GM19452 (cell line): ENCODE results near the gene MTHFSD.

Experiments used
- ATAC-seq: cut with Tn5 transposase; IDR thresholded peaks from one replicate; pipeline ENCODE4 v1.9.1; 2021; ENCODE audit not compliant: unreplicated experiment

The MTHFSD gene

DNA sequence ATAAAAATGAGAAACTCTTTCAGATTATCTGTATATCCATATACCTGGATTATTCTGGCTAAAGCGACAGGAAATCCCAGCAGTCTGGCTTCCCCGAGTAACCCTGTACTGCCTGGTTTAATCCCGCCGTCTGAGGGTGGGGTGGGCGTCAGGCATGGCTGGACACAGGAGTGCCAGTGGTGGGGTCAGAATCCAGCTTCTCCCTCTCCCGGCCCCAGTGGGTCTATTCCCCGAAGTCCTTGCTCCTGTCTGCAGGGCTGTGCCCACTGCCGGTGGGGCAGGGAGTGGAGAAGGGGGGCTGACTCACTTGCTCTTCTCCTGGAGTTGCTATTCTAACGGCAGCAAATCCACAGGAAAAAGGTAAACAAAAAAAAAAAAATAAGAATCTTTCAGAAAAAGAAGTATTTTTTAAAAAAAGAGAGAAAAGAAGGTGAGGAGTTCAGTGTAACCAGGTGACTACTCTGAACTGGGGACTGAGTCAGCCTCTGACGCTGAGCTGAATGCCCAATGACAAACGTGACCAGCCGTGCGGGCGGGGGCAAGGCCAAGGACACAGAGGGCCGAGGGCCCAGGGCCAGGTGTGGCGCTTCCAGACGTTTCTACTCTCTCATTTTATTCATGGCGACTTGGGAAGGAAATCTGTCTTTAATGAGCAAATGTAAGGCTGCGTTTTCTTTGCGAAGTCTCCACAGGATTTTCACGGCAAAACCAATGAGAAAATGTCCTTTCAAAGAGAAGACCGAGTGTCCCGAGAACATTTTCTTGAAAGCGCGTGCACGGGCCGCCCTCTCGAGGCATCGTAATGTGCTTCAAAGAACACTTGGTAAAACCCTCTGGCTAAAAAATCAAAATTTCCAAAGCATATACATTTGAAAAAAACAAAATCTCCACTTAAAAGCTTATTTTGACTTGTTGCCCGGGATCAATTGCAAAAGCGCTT is 24.5 kb downstream of the MTHFSD start:
- no peak for ATAC-seq

- ATAC-seq: no peak
Observed at GRCh38 chr16:86529160-86529559, 25.9 kb downstream of the MTHFSD start.

DNA sequence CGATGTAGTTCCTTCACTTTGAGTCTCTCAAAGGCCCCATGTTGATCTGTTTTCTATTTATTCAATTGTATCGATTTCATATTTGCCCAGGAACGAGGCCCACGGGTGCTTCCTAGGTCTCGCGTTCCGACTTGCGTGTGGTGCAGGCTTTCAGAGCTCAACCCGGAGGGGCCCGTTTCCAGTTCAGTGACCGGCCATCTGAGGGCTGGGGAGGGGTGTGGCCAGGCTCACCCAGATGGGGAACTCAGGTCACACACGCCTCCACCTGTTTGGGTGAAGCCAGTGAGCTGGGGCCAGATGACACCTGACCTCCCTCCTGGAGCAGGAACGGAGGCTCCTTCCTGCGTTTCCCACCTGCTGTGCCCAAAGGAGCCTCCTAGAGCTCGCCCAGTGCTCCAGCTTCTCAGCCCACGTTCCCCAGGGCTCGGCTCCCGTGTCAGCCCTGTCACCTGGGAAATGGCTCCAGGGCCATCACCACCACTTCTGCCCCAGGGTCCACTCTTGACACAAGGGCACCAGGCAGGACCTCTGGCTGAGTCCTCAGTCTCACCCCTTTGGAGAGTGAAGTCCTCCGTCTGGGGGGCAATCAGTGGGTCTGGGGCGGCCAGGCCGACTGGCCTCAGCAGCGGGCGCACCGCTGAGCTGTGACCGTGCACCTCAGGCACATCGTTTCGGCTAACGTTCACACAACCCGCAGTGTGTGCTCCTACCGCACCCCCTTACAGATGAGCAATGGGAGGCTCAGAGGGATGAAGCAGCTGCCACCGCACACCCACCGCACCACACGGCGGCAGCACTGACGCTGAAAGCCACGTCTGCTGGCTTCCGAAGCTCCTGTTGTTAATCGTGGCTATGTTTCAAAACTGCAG is 26.7 kb downstream of the MTHFSD start:
- ATAC-seq: no peak

DNA sequence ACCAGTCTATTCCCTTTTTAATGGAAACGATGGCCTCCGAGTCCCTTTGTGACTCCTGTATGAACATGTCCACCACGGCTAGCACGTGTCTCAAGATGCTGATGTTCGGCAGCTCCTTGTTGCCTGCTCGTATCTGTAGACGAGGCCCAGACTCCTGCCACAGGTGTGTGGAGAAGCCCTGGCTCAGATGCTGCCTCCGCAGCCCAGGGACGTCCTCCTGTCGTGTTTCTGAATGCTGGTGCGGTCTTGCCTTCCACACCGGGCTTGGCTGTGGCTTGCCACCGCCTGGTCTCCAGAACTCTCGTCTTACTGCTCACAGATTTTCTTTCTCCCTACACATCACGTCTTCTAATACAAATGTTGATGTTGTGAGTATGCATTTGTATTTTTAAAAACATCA is 27.7 kb downstream of the MTHFSD start:
- ATAC-seq: no peak

GRCh38 chr16:86525696-86526095 is 29.3 kb downstream of the MTHFSD start:
- ATAC-seq: no peak

GRCh38 chr16:86524029-86524428 is 31.0 kb downstream of the MTHFSD start:
- ATAC-seq: no peak

GRCh38 chr16:86523166-86523740 is 31.8 kb downstream of the MTHFSD start:
- no peak for ATAC-seq

GRCh38 chr16:86522634-86523033 is 32.4 kb downstream of the MTHFSD start:
- no peak for ATAC-seq

- ATAC-seq: no peak
Observed at GRCh38 chr16:86521236-86522197, 33.5 kb downstream of the MTHFSD start.

- ATAC-seq: no peak
Observed at GRCh38 chr16:86520317-86521210, 34.5 kb downstream of the MTHFSD start.

GRCh38 chr16:86519649-86520316 is 35.3 kb downstream of the MTHFSD start:
- ATAC-seq: no peak

- no peak for ATAC-seq
Observed at GRCh38 chr16:86519007-86519648, 35.9 kb downstream of the MTHFSD start.

DNA sequence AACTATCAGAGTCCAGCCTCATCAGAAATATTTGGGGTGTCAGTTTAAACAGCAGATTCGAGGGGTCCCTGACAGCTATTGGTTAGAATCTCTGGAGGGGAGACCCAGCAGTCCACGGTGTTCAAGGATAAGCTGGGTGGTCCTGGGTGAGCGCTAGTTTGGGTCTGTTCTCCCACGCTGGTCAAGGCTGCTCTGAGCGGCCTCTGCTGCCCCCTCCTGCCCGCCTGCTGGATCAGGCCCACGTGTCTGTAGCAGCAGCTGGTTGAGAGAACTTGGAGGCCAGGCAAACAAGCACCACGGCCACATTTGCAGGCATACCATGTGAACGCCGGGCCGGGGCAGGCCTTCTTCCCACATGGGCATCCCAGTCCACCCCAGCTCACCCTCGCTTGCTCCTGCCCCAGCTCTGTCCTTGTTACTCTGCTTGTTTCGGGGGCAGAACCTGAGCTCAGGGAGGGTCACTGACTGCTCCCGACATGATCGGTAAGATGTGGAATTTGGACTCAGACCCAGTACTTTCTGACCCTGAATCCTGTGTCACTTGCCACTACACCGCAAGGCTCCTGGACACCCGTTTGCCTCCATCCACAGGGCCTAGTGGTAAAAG is 37.3 kb downstream of the MTHFSD start:
- no peak for ATAC-seq

DNA sequence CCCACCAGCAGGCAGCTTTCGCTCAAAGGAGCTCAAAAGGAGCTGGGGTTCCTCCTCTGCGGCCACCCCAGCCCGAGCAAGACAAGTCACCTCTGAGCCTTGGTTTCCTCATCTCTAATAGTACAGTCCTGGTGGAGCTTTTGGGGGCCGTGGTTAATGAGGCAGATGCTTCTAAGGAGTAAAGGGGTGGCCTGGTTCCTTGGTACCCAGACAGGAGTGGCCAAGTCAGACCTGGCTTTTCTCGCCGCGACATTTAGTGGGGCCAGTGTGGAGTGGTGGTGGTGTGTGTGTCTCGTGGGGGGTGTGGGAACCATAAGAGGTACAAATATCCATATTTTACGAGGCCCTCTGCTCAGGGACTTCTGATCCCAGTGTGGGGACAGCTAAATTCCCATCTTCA is 38.0 kb downstream of the MTHFSD start:
- ATAC-seq: no peak

- ATAC-seq: no peak
Observed at GRCh38 chr16:86516623-86517003, 38.4 kb downstream of the MTHFSD start.

DNA sequence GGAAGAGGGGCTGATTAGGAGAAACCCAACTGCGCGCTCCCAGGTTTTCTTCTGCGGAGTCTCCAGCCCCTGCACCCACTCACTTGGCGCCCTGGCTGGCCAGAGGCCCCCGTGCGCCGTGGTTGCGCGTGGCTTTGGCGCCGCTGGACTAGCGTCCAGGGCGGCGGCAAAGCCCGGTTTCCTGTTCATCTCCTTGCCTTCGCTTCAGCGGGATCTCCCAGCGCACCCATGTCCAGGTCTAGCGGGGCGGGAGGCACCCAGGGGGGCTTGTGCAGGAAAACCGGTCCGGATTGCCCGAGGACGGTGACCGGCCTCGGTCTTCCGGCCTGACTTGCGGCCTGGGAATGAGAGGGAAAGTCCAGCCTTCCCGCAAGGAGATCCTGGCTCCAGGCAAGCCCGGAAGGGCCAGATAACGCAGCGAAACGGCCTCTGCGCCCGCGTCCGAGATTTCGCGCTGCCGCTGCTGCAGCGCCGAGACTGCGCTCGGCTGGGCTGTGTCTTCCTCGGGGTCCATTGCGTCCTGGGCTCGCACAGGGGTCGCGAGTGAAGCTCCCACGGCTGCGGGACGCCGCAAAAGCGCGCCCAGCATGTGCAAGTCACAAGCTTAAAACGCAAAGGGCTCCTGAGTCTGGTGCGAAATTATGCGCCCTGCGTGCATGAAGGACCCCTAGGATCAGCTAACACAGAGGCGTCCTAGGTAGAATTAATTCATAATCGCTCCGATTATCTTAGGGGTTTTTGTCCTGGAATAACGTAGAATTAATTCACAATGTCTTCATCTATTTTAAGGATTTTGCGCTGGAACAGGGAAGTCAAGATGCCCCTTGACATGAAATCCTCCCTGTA is 39.0 kb downstream of the MTHFSD start:
- no peak for ATAC-seq

DNA sequence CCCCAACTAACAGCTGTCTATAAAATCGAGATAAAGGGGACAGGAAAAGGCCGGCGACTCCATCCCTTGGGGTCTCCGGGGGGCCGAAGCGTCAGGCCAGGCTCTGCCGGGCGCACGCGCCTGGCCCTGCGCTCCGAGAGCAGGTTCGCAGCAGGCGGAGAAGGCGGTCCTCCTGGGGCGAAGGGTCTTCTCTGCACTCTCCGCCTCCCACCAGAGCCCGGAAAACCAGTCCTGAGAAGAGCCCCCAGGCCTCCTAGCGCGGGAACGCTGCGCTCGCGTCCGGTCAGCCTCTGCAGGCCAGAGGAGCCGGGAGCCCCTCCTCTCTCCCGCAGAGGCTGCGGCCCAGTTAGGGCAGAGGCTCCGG is 39.6 kb downstream of the MTHFSD start:
- ATAC-seq: no peak
